Measurements from ENCODE around the gene NME9.

The NME9 gene

DNA sequence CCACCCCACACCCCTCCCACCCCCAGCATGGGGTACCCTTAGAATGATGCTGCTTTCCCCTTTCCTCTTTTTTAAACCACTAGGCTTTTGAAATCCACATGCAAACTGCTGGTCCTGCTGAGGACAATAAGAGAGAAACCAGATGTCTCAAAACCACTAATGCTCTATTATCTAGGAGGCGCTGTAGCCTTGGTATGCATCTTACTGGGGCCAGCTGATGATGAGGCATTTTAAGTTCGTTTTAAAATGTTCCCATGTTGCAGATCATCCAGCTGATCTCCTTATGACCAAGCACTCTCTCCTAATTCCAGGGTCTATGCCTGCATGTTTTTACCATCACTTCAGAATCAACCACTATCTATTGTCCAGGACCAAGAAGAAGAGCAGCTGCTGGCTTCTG lies 1.3 kb downstream of the NME9 start:
- Mint-ChIP-seq H3K4me3 (peak overlapping the region; percentile 81), H3K4me1 (peaks cover 47% of the 10 kb centered on the region), H3K27ac (no peak overlapping the region), H3K36me3 (no peaks in the 10 kb centered on the region), H3K9me3 (no peaks in the 10 kb centered on the region)
- DNase-seq (ENCODE audit: low spot score in 2 of 2), result no peak
- ATAC-seq, result no peak

DNA sequence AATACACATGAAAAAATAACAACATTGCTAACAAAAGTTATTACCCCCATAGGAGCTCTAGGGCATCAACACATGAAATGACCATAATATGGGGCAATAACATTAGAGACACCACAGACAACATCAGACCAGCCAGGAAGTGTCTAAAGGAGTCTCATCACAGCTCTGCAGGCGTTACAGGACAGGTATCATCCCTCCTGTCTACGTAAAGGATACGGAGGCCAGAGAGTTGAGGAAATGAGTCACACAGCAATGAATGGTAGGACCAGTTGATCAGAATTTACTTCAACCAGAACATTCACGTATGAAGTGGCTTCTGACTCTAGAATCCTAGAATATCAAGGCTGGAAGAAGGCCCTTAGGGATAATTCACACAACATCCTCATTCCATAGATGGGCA lies 1.8 kb downstream of the NME9 start:
- H3K9me3 Mint-ChIP-seq, result no peaks in the 10 kb centered on the region
- H3K4me1 Mint-ChIP-seq, result peaks cover 50% of the 10 kb centered on the region
- H3K36me3 Mint-ChIP-seq, result no peaks in the 10 kb centered on the region
- DNase-seq (ENCODE audit: low spot score in 2 of 2) (no peak), ATAC-seq (peak; percentile 48)
- peak overlapping the region; percentile 81 for H3K4me3 Mint-ChIP-seq
- no peak overlapping the region for H3K27ac Mint-ChIP-seq

DNA sequence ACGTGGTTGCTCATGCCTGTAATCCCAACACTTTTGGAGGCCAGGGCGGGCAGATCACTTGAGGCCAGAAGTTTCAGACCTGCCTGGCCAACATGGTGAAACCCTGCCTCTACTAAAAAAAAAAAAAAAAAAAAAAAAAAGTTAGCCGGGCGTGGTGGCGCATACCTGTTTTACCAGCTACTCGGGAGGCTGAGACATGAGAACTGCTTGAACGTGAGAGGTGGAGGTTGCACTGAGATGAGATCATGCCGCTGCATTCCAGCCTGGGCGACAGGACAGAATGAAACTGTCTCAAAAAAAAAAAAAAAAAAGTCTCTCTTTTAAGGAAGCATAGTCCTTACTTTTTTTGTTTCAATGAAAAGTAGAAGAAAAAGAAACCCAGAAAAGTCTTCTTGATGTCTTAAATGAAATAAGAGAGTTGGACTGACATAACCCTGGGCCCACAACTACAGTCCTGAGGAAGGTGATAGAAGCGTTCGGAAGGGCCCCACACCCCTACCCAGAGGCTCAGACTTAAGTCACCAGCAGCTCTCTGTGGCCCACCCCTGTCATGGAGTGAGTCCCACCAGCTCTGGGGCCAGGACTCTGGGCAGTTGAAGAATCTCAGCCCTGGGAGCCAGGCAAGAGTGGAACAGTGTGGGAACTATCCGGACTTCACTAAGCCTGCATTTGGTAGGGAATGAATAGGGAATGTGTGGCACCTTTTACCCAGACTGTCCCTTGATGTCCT lies 2.6 kb downstream of the NME9 start:
- Mint-ChIP-seq H3K9me3 (no peaks in the 10 kb centered on the region), H3K4me1 (peaks cover 50% of the 10 kb centered on the region), H3K4me3 (no peak overlapping the region), H3K36me3 (no peaks in the 10 kb centered on the region), H3K27ac (no peak overlapping the region)
- ATAC-seq (no peak), DNase-seq (ENCODE audit: low spot score in 2 of 2) (no peak)

DNA sequence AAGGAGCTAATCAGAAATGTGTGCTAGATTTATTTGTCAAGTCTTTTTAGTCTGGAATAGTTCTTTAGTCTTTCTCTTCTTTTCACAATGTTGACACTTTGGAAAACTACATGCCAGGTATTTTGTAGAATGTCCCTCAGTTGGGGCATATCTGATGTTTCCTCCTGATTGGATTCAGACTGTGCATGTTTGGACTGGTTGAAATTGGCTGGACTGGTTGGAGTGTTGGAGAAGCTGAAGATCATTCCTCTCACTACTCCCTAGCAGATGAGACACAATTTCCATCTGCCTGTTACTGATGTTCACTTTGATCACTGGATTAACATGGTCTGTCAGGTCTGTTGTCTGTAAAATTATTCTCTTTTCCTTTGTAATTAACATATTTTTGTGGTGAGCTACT lies 3.7 kb downstream of the NME9 start:
- H3K9me3 Mint-ChIP-seq, result no peaks in the 10 kb centered on the region
- H3K27ac Mint-ChIP-seq, result no peak overlapping the region
- DNase-seq (ENCODE audit: low spot score in 2 of 2) (no peak), ATAC-seq (no peak)
- H3K36me3 Mint-ChIP-seq, result no peaks in the 10 kb centered on the region
- H3K4me1 Mint-ChIP-seq, result peaks cover 50% of the 10 kb centered on the region
- H3K4me3 Mint-ChIP-seq, result no peak overlapping the region

DNA sequence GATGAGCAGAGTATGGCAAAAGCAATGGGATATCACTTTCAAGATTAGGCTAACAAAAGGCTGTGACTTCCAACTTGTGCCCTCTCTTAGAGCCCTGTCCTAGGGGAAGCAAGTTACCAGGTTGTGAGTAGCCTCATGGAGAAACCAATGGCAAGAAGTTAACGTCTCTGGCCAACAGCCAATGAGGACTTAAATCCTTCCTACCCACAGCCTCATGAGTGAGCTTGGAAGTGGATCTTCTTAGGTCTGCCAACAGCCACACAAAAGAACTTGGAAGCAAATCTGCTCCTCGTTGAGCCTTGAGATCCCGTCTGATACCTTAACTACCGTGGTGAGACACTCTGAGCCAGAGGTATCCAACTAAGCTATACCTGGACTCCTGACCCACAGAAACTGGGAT lies 5.7 kb downstream of the NME9 start:
- no peak for DNase-seq (ENCODE audit: low spot score in 2 of 2)
- Mint-ChIP-seq H3K4me3 (no peak overlapping the region), H3K27ac (peak overlapping the region; percentile 8), H3K9me3 (no peaks in the 10 kb centered on the region), H3K4me1 (peaks cover 37% of the 10 kb centered on the region), H3K36me3 (no peaks in the 10 kb centered on the region)
- ATAC-seq, result no peak

DNA sequence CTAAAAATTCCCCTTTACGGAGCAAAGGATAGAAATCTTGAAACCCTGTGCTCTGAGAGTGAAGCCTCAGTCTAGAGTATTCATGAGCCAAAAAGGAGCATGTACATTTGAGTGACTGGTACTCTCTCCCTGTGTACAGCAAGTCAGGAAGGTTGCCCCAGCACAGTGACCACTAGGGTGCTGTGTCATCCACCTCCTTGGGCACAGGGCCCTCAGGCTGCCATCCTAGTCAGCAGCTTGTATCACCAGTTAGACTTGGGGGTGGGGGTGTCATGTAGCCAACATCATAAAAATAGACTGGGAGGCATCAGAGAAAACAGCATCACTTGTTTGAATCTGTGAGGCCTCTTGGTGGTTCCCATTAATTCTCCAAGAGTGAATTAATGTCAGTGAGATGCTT lies 12.0 kb downstream of the NME9 start:
- Mint-ChIP-seq H3K36me3 (no peaks in the 10 kb centered on the region), H3K9me3 (no peaks in the 10 kb centered on the region), H3K4me1 (no peaks in the 10 kb centered on the region), H3K27ac (no peak overlapping the region), H3K4me3 (no peak overlapping the region)
- ATAC-seq (peak; percentile 45), DNase-seq (ENCODE audit: low spot score in 2 of 2) (no peak)

DNA sequence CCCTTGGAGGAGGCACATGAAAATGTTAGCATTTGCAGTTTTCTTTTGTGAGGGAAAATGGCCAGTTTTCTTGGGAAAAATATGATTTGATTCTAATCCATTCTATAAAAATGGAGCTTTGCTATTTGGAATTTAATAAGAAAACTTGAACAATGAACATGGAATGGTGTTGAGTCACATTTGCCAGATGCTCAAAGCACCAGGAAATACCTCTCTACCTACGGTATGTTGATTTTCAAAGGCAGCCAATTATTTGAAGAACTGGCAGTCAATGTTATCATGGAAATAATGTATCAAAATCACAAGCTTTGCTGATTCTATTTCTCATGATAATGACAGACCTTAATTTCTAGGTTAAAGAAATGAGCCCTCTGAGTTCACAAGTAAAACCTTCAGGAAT lies 14.9 kb downstream of the NME9 start:
- ATAC-seq, result no peak
- Mint-ChIP-seq H3K27ac (no peak overlapping the region), H3K9me3 (peaks cover 10% of the 10 kb centered on the region), H3K36me3 (no peaks in the 10 kb centered on the region), H3K4me1 (no peaks in the 10 kb centered on the region), H3K4me3 (no peak overlapping the region)
- DNase-seq (ENCODE audit: low spot score in 2 of 2), result no peak

DNA sequence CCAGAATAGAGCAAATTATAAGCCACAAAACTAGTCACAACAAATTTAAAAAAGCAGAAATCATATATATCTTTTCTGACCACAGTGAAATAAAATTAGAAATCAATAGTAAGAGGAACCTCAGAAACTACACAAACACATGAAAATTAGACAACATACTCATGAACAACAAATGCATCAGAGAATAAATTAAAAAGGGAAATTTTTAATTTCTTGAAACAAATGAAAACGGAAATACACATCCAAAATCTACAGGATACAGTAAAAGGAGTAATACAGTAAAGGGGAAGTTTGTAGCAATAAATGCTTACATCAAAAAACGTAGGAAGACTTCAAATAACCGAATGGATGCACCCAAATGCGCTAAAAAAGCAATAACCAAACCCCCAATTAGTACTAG lies 19.2 kb downstream of the NME9 start:
- Mint-ChIP-seq H3K4me3 (no peak overlapping the region), H3K36me3 (no peaks in the 10 kb centered on the region), H3K27ac (no peak overlapping the region), H3K4me1 (no peaks in the 10 kb centered on the region), H3K9me3 (peaks cover 17% of the 10 kb centered on the region)
- DNase-seq (ENCODE audit: low spot score in 2 of 2), result no peak
- no peak for ATAC-seq

DNA sequence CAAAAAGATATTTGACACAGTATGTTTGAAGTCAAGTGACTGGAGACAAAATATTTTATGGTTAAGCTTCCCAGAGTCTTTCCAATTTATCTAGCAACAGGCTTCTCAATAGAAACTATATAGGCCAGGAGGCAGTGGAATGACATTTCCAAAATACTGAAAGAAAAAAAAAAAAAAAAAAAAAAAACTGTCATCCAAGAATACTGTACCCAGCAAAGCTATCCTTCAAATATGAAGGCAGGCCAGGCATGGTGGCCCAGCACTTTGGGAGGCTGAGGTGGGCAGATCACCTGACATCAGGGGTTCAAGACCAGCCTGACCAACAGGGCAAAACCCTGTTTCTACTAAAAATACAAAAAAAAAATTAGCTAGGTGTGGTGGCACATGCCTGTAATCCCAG lies 20.9 kb downstream of the NME9 start:
- Mint-ChIP-seq H3K27ac (no peak overlapping the region), H3K9me3 (peaks cover 17% of the 10 kb centered on the region), H3K4me3 (no peak overlapping the region), H3K4me1 (no peaks in the 10 kb centered on the region), H3K36me3 (no peaks in the 10 kb centered on the region)
- no peak for DNase-seq (ENCODE audit: low spot score in 2 of 2)
- ATAC-seq, result no peak

DNA sequence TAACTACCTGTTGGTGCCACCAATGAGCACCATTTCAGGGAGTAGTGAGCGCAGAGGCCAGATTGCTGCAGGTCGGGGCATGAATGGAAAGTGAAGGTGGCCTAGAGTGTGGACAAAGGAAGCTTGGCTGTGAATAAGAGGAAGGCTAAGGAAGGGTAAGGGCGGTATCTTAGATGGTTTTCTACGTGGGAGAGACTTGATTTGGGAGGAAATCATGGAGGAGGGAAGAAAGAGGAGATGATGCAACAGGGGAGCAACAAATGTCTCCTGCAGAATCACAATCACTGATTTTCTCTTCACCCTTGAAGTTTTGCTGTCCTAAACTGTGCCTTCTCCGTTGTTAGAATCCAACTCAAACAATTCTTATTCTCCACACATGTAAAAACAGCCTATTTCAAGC lies 21.8 kb downstream of the NME9 start:
- no peaks in the 10 kb centered on the region for H3K4me1 Mint-ChIP-seq
- H3K4me3 Mint-ChIP-seq, result no peak overlapping the region
- no peak for DNase-seq (ENCODE audit: low spot score in 2 of 2)
- H3K27ac Mint-ChIP-seq, result no peak overlapping the region
- H3K9me3 Mint-ChIP-seq, result peaks cover 17% of the 10 kb centered on the region
- no peaks in the 10 kb centered on the region for H3K36me3 Mint-ChIP-seq
- no peak for ATAC-seq

DNA sequence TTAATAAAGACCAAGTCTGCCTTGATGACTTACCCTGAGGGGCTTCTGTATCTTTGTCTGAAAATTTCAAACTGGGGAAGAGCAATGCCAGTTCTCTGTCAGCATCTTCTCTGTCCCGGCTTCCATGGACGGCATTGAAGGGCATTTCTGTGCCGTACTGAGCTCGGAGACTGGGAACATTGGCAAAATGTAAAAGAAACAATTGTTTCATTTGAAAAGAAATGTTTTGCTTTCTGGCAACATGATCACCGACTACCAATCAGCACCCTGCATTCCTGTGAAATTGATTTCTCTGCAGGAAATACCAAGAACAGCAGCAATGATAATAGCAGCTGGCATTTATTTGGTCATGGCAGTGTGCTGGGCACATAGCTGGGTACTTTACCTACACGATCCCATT lies 26.2 kb downstream of the NME9 start:
- no peak overlapping the region for H3K27ac Mint-ChIP-seq
- peaks cover 10% of the 10 kb centered on the region for H3K36me3 Mint-ChIP-seq
- no peak overlapping the region for H3K4me3 Mint-ChIP-seq
- DNase-seq (ENCODE audit: low spot score in 2 of 2) (no peak), ATAC-seq (no peak)
- peaks cover 6% of the 10 kb centered on the region for H3K9me3 Mint-ChIP-seq
- peaks cover 16% of the 10 kb centered on the region for H3K4me1 Mint-ChIP-seq

DNA sequence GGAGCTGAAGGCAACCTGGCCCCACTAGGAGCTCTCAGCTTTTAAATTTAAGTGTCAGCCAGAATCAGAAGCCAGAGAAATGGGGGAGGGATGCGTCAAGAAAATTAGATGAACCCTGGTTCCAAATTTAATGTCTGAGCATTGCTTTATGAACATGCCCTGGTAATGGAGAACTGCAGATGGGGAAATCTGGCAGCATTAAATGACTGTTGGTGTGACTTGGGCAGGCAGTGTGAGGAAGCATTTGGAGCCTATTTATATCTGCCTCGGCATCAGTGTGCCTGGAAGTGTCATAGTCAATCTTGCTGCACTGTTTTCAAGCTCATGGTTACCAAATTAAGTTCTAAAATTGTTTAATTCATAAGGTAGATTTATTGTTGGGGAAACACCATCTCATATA lies 29.0 kb downstream of the NME9 start:
- no peak overlapping the region for H3K4me3 Mint-ChIP-seq
- peaks cover 28% of the 10 kb centered on the region for H3K36me3 Mint-ChIP-seq
- DNase-seq (ENCODE audit: low spot score in 2 of 2) (no peak), ATAC-seq (no peak)
- peaks cover 42% of the 10 kb centered on the region for H3K4me1 Mint-ChIP-seq
- H3K9me3 Mint-ChIP-seq, result no peaks in the 10 kb centered on the region
- H3K27ac Mint-ChIP-seq, result no peak overlapping the region

DNA sequence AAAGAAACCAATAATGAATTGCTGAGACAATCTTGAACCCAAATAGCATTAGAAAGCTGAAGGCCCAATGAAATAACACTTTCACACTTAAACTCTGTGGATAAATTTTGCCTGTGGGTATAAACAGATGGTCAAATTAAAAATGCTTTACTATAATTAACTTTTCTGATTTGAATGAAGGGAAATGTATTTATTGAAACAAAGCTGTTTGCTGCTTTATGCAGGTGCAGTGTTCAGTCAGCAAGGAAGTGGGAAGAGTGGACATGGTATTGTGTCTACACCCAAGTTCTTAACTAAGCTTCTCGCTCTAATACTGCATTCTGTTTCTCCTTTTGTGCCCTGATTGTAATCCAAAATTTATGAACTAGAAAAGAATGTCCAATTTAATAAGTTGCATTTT lies 31.8 kb downstream of the NME9 start:
- peaks cover 48% of the 10 kb centered on the region for H3K4me1 Mint-ChIP-seq
- H3K4me3 Mint-ChIP-seq, result no peak overlapping the region
- DNase-seq (ENCODE audit: low spot score in 2 of 2) (no peak), ATAC-seq (no peak)
- H3K9me3 Mint-ChIP-seq, result no peaks in the 10 kb centered on the region
- peak overlapping the region; percentile 89 for H3K27ac Mint-ChIP-seq
- H3K36me3 Mint-ChIP-seq, result peaks cover 43% of the 10 kb centered on the region

DNA sequence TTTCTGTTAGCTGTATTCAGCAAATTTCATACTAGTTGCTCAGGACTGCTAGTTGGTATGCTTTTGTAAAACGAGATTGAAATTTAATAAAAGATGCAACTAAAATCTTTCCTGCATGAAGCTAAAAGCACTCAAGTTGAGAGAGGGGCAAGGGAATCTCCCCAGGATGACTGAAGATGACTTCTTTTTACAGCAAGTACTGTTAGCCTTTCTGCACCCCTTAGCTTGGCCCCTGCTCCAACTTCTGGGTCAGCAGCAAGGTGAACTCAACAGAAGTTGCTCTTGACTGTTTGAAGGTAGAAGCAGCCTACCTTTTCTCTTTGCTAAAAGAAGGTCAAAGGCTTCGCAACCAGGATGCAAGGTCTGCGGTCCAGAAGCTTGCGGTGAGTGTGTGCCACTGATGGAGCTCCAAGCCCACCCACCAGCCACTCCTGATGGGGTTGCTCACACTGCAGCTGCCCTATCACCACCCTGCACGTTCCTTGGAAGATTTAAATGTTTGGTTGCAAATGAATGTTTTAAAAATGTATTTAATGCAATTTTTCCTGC lies 32.5 kb downstream of the NME9 start:
- Mint-ChIP-seq H3K4me1 (peaks cover 48% of the 10 kb centered on the region), H3K9me3 (no peaks in the 10 kb centered on the region), H3K4me3 (peak overlapping the region; percentile 43), H3K27ac (peak overlapping the region; percentile 89), H3K36me3 (peaks cover 49% of the 10 kb centered on the region)
- no peak for DNase-seq (ENCODE audit: low spot score in 2 of 2)
- peak; percentile 64 for ATAC-seq

DNA sequence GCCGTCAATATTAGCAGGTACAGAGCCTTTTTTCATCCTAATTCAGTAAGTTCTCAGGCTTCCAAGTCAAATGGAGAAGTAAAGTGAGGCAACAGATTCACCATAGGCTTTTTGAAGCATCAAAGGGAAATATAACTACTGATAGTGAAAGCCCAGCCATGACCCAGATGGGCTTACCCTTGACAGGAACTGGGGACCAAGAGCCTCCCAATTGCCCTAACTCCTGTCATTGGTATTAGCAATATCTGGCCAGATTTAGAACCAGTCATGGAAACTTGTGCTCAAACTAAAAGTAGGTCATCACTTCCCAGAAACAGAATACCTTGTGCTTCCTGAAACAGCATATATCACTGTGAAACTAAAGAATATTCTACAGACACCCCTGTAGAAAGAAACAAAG lies 33.0 kb downstream of the NME9 start:
- Mint-ChIP-seq H3K9me3 (no peaks in the 10 kb centered on the region), H3K4me1 (peaks cover 48% of the 10 kb centered on the region), H3K27ac (peak overlapping the region; percentile 89), H3K4me3 (peak overlapping the region; percentile 43), H3K36me3 (peaks cover 54% of the 10 kb centered on the region)
- ATAC-seq, result peak; percentile 91
- DNase-seq (ENCODE audit: low spot score in 2 of 2), result no peak

DNA sequence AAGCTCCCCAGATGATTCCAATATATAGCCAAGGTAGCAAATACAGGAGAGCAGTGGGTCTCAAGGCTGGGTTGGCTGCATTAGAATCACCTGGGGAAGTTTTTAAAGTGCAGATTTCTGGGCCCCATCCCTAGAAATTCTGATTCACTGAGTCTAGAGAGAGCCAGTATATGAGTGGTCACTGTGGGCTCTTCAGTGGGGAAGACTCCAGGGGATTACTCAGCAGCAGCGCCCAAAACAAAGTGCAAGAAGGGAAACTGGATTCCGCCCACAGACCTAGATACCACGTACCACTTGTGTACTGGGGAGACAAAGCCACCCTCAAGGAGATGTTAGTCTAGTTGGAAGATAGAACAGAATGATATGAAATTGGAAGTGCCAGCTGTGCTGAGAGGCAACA lies 40.0 kb downstream of the NME9 start:
- H3K27ac Mint-ChIP-seq, result peak overlapping the region; percentile 73
- no peak overlapping the region for H3K4me3 Mint-ChIP-seq
- peaks cover 49% of the 10 kb centered on the region for H3K36me3 Mint-ChIP-seq
- H3K4me1 Mint-ChIP-seq, result peaks cover 15% of the 10 kb centered on the region
- peak; percentile 88 for ATAC-seq
- DNase-seq (ENCODE audit: low spot score in 2 of 2), result no peak
- no peaks in the 10 kb centered on the region for H3K9me3 Mint-ChIP-seq

Data from stimulated activated effector memory CD8-positive, alpha-beta T cell treated with anti-CD3 and anti-CD28 coated beads, Interleukin-12 subunit alpha, Interleukin-12 subunit beta, amount 100 ng/mL, for 72 hours (primary cell).